HEK293 (cell line): Measurements from ENCODE around the gene DTNA.

ENCODE experiments used
- CTCF ChIA-PET: fragments of 350-600 bp; formaldehyde crosslinking; extraction: SDS; loops from one replicate; lab custom pipeline; 2021; ENCODE audit warnings: antibody characterized with exemption; lab: Yijun Ruan, JAX
- POLR2A ChIA-PET: fragments of 300-600 bp; formaldehyde crosslinking; extraction: SDS; loops from one replicate; lab custom pipeline; 2020; ENCODE audit warnings: antibody characterized with exemption, inconsistent platforms; lab: Yijun Ruan, JAX
- H3K27ac ChIP-seq: fragments of 200-500 bp; sonication (Bioruptor generic); 2 replicates; pipeline ENCODE4 v1.5.1; 2014; ENCODE audit warnings: low read depth, low read length, control low read depth, inconsistent platforms; ENCODE audit errors: extremely low read depth
- H3K36me3 ChIP-seq, 2 experiments: fragments of 200-500 bp in 1 of 2; sonication (Bioruptor generic) in 1 of 2; 1 replicate in 1 of 2; 2 replicates in 1 of 2; pipeline ENCODE4 v1.5.1; 2014 to 2017; ENCODE audit warnings: inconsistent platforms in 2 of 2, low read length in 2 of 2; ENCODE audit not compliant: control insufficient read depth in 2 of 2, insufficient read depth in 1 of 2
- H3K4me1 ChIP-seq: fragments of 200-500 bp; sonication (Bioruptor generic); 2 replicates; pipeline ENCODE4 v1.5.1; 2014; ENCODE audit warnings: mild to moderate bottlenecking, low read length, inconsistent platforms; ENCODE audit not compliant: control insufficient read depth, insufficient read depth
- H3K4me3 ChIP-seq: 2 replicates; pipeline ENCODE4 v1.5.1; 2011; ENCODE audit warnings: low read depth, mild to moderate bottlenecking, control low read depth, low read length, moderate library complexity
- H3K9me3 ChIP-seq: fragments of 200-500 bp; sonication (Bioruptor generic); 2 replicates; pipeline ENCODE4 v1.5.1; 2014; ENCODE audit warnings: low read depth, low read length, inconsistent platforms; ENCODE audit not compliant: control insufficient read depth, insufficient read depth
- ATF2 ChIP-seq: fragments of 450-650 bp; formaldehyde crosslinking; IDR thresholded peaks from 2 replicates; pipeline ENCODE4 v1.5.1; 2016; ENCODE audit warnings: missing biosample characterization, missing genetic modification characterization, low read depth
- BCL11A ChIP-seq: fragments of 450-650 bp; formaldehyde crosslinking; IDR thresholded peaks from 2 replicates; pipeline ENCODE4 v1.5.1; 2016; ENCODE audit warnings: low read depth, missing biosample characterization, missing genetic modification characterization
- GFI1B ChIP-seq: fragments of 450-650 bp; formaldehyde crosslinking; IDR thresholded peaks from 2 replicates; pipeline ENCODE4 v1.5.1; 2016; ENCODE audit warnings: missing biosample characterization, missing genetic modification characterization
- GLI2 ChIP-seq: fragments of 450-650 bp; formaldehyde crosslinking; IDR thresholded peaks from 2 replicates; pipeline ENCODE4; 2017; ENCODE audit warnings: missing biosample characterization, missing genetic modification characterization, low read depth, borderline replicate concordance
- MYNN ChIP-seq: fragments of 450-650 bp; formaldehyde crosslinking; IDR thresholded peaks from 2 replicates; pipeline ENCODE4 v1.5.1; 2016; ENCODE audit warnings: missing biosample characterization, missing genetic modification characterization, borderline replicate concordance
- SP2 ChIP-seq: fragments of 450-650 bp; formaldehyde crosslinking; IDR thresholded peaks from 2 replicates; pipeline ENCODE4 v1.5.1; 2016; ENCODE audit warnings: missing biosample characterization, missing genetic modification characterization
- YY1 ChIP-seq: fragments of 450-650 bp; formaldehyde crosslinking; IDR thresholded peaks from 2 replicates; pipeline ENCODE4 v1.5.1; 2018; ENCODE audit warnings: missing biosample characterization, missing genetic modification characterization
- ZBTB17 ChIP-seq: fragments of 450-650 bp; formaldehyde crosslinking; IDR thresholded peaks from 2 replicates; pipeline ENCODE4 v1.5.1; 2016; ENCODE audit warnings: missing biosample characterization, missing genetic modification characterization
- ZBTB48 ChIP-seq: fragments of 450-650 bp; formaldehyde crosslinking; IDR thresholded peaks from 2 replicates; pipeline ENCODE4 v1.5.1; 2016; ENCODE audit warnings: missing biosample characterization, missing genetic modification characterization
- ZBTB49 ChIP-seq: fragments of 450-650 bp; formaldehyde crosslinking; IDR thresholded peaks from 2 replicates; pipeline ENCODE4 v1.5.1; 2016; ENCODE audit warnings: missing biosample characterization, missing genetic modification characterization, low read depth
- ZNF132 ChIP-seq: fragments of 450-650 bp; formaldehyde crosslinking; IDR thresholded peaks from 2 replicates; pipeline ENCODE4 v1.5.1; 2017; ENCODE audit warnings: missing biosample characterization, missing genetic modification characterization, borderline replicate concordance
- ZNF2 ChIP-seq: fragments of 450-650 bp; formaldehyde crosslinking; IDR thresholded peaks from 2 replicates; pipeline ENCODE4 v1.5.1; 2016; ENCODE audit warnings: missing biosample characterization, missing genetic modification characterization
- ZNF266 ChIP-seq: fragments of 450-650 bp; formaldehyde crosslinking; IDR thresholded peaks from 2 replicates; pipeline ENCODE4 v1.5.1; 2016; ENCODE audit warnings: missing biosample characterization, missing genetic modification characterization, low read depth
- ZNF311 ChIP-seq: fragments of 450-650 bp; formaldehyde crosslinking; IDR thresholded peaks from 2 replicates; pipeline ENCODE4 v1.5.1; 2017; ENCODE audit warnings: missing biosample characterization, missing genetic modification characterization, borderline replicate concordance
- ZNF37A ChIP-seq: fragments of 450-650 bp; IDR thresholded peaks from 2 replicates; pipeline ENCODE4 v1.5.1; 2018; ENCODE audit warnings: missing biosample characterization, missing genetic modification characterization
- ZNF404 ChIP-seq: fragments of 450-650 bp; formaldehyde crosslinking; IDR thresholded peaks from 2 replicates; pipeline ENCODE4 v1.5.1; 2017; ENCODE audit warnings: missing biosample characterization, missing genetic modification characterization
- ZNF423 ChIP-seq: fragments of 450-650 bp; formaldehyde crosslinking; IDR thresholded peaks from 2 replicates; pipeline ENCODE4 v1.5.1; 2016; ENCODE audit warnings: missing biosample characterization, missing genetic modification characterization
- ZNF530 ChIP-seq: fragments of 450-650 bp; formaldehyde crosslinking; IDR thresholded peaks from 2 replicates; pipeline ENCODE4 v1.5.1; 2016; ENCODE audit warnings: low read depth, missing biosample characterization, missing genetic modification characterization
- ZNF555 ChIP-seq: fragments of 450-650 bp; formaldehyde crosslinking; conservative IDR thresholded peaks from 2 replicates; pipeline ENCODE4 v1.5.1; 2017; ENCODE audit warnings: missing biosample characterization, mild to moderate bottlenecking, missing genetic modification characterization, inconsistent platforms
- ZNF596 ChIP-seq: fragments of 450-650 bp; IDR thresholded peaks from 2 replicates; pipeline ENCODE4 v1.5.0; 2018; ENCODE audit warnings: missing biosample characterization, mild to moderate bottlenecking, missing genetic modification characterization, moderate library complexity
- ZNF623 ChIP-seq: fragments of 450-650 bp; formaldehyde crosslinking; IDR thresholded peaks from 2 replicates; pipeline ENCODE4 v1.5.1; 2016; ENCODE audit warnings: missing biosample characterization, missing genetic modification characterization
- ZNF629 ChIP-seq: fragments of 450-650 bp; formaldehyde crosslinking; IDR thresholded peaks from 2 replicates; pipeline ENCODE4 v1.5.1; 2017; ENCODE audit warnings: missing biosample characterization, missing genetic modification characterization
- ZNF654 ChIP-seq: fragments of 450-650 bp; formaldehyde crosslinking; IDR thresholded peaks from 2 replicates; pipeline ENCODE4 v1.5.1; 2016; ENCODE audit warnings: low read depth, missing biosample characterization, missing genetic modification characterization
- ZNF658 ChIP-seq: fragments of 450-650 bp; formaldehyde crosslinking; IDR thresholded peaks from 2 replicates; pipeline ENCODE4; 2016; ENCODE audit warnings: missing biosample characterization, missing genetic modification characterization
- ZNF747 ChIP-seq: fragments of 450-650 bp; formaldehyde crosslinking; IDR thresholded peaks from 2 replicates; pipeline ENCODE4 v1.5.1; 2016; ENCODE audit warnings: missing biosample characterization, missing genetic modification characterization
- ZNF768 ChIP-seq: fragments of 450-650 bp; formaldehyde crosslinking; IDR thresholded peaks from 2 replicates; pipeline ENCODE4 v1.5.1; 2018; ENCODE audit warnings: missing biosample characterization, mild to moderate bottlenecking, missing genetic modification characterization
- ZNF785 ChIP-seq: fragments of 450-650 bp; formaldehyde crosslinking; IDR thresholded peaks from 2 replicates; pipeline ENCODE4 v1.5.1; 2016; ENCODE audit warnings: missing biosample characterization, missing genetic modification characterization
- ZNF830 ChIP-seq: fragments of 450-650 bp; IDR thresholded peaks from 2 replicates; pipeline ENCODE4 v1.5.0; 2018; ENCODE audit warnings: missing biosample characterization, missing genetic modification characterization, low read depth, mild to moderate bottlenecking, moderate library complexity
- ZSCAN23 ChIP-seq: fragments of 450-650 bp; formaldehyde crosslinking; IDR thresholded peaks from 2 replicates; pipeline ENCODE4 v1.5.1; 2016; ENCODE audit warnings: missing biosample characterization, missing genetic modification characterization
- TF ChIP-seq, protein P1 (sequence below): fragments of 450-650 bp; formaldehyde crosslinking; IDR thresholded peaks from 2 replicates; pipeline ENCODE4 v1.5.1; 2017; ENCODE audit warnings: missing biosample characterization, missing genetic modification characterization

Gene DTNA

DNA sequence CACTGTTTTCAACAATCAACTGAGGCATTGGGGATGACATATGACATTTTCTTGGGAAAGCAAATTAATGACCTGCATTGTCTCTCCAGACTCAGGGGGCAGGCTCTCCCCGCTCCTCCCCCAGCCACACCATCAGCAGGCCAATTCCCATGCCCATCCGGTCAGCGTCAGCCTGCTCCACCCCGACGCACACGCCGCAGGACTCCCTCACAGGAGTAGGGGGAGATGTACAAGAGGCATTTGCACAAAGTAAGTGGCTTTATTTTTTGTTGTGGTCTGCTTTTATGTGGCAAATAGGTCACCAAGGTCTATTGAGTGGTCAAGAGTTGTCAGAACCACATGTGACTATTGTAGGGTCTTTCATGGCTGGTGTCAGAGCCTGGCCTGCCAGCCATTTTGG lies 165.1 kb downstream of the DTNA start (continued):
- TF ChIP-seq ZBTB49 (no peak), ZNF658 (tag by site-specific recombination) (no peak), ZNF654 (tag by site-specific recombination) (no peak), SP2 (tag by site-specific recombination) (no peak), ZNF623 (no peak), ZNF37A (tag by site-specific recombination) (no peak), YY1 (no peak), ZNF596 (tag by site-specific recombination) (no peak), ZNF530 (tag by site-specific recombination) (no peak), ZNF404 (tag by site-specific recombination) (no peak), ZNF830 (tag by site-specific recombination) (no peak), MYNN (tag by site-specific recombination) (no peak), ZBTB48 (tag by site-specific recombination) (no peak)
- TF ChIP-seq, protein P1, sequence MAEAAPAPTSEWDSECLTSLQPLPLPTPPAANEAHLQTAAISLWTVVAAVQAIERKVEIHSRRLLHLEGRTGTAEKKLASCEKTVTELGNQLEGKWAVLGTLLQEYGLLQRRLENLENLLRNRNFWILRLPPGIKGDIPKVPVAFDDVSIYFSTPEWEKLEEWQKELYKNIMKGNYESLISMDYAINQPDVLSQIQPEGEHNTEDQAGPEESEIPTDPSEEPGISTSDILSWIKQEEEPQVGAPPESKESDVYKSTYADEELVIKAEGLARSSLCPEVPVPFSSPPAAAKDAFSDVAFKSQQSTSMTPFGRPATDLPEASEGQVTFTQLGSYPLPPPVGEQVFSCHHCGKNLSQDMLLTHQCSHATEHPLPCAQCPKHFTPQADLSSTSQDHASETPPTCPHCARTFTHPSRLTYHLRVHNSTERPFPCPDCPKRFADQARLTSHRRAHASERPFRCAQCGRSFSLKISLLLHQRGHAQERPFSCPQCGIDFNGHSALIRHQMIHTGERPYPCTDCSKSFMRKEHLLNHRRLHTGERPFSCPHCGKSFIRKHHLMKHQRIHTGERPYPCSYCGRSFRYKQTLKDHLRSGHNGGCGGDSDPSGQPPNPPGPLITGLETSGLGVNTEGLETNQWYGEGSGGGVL (tag by site-specific recombination): no peak

DNA sequence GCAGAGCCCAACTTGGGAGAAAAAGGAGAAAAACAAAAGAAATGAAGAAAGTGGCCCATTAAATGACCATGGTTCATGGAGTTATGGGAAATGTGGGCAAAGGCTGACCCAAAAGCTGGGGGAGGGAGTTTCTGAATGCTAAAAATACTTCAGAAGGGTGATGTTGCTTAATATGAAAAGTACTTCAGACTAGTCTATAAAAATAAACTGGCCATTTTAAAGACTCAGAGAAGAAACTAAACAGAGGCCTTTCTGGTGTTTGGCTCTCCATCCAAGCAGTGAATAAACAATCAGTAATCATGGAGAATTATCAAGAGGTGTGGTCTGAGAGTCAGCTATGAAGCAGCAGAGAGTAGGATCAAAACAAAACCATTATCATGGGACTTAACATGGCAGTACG lies 170.3 kb downstream of the DTNA start:
- Histone ChIP-seq H3K9me3 (no peaks in the 10 kb centered on the region), H3K4me3 (no peak overlapping the region), H3K4me1 (no peaks in the 10 kb centered on the region), H3K27ac (no peak overlapping the region), H3K36me3 (peaks cover 3 to 16% of the 10 kb centered on the region in 2 experiments; a peak in 2 of 3 replicates)
- ChIA-PET CTCF (interaction anchor here (0.6 to 1.5 kb wide), 5 partner anchors 14 to 263 kb away, joined by 3 to 7 read pairs (median 3); no protein-coding TSS in a partner anchor), POLR2A (no interaction called here)
- TF ChIP-seq ZNF629 (tag by site-specific recombination): no peak
- no peak for TF ChIP-seq ZNF785 (tag by site-specific recombination)
- TF ChIP-seq GFI1B (tag by site-specific recombination): no peak
- no peak for TF ChIP-seq GLI2
- no peak for TF ChIP-seq ZNF266 (tag by site-specific recombination)
- no peak for TF ChIP-seq ZNF2
- no peak for TF ChIP-seq ZNF311 (tag by site-specific recombination)
- TF ChIP-seq BCL11A: no peak
- TF ChIP-seq ATF2 (tag by site-specific recombination): no peak
- TF ChIP-seq ZNF132 (tag by site-specific recombination): no peak
- no peak for TF ChIP-seq ZNF555 (tag by site-specific recombination)
- TF ChIP-seq ZBTB17: no peak
- no peak for TF ChIP-seq ZNF423 (tag by site-specific recombination)
- no peak for TF ChIP-seq ZNF747 (tag by site-specific recombination)
- TF ChIP-seq ZSCAN23 (tag by site-specific recombination): no peak
- TF ChIP-seq ZNF37A (tag by site-specific recombination): no peak
- no peak for TF ChIP-seq ZNF768 (tag by site-specific recombination)
